A549 treated with AZD2906 at 1 μM for 4 hours (cell line): Measurements from ENCODE around the gene LCNL1. TPM values are rescaled to one million over a fixed set of nuclear protein-coding genes. Genes with fewer than 3 reads are reported as not detected.

ENCODE experiments used
- total RNA-seq: library from RNA; stranded (reverse); fragments of 200-300 nt; extraction: Qiagen RNA extraction; gene quantifications from 5 replicates; pipeline ENCODE4 v1.2.3, GENCODE V29; 2022

LCNL1 gene
- total RNA-seq: 0.07 to 0.24 TPM (median 0.18 TPM) in 5 replicates

GRCh38 chr9:136982232-136983051 is at the start of gene LCNL1:
TSS of gene LCNL1 (plus strand) at chr9:136982993. CDS start at chr9:136983587, 594 bp downstream.

GRCh38 chr9:136944519-136945332 is 38.1 kb upstream of the LCNL1 start, which contains the start of the genes C8G and FBXW5:
TSS of gene C8G (plus strand) at chr9:136945243. CDS start at chr9:136945321, 78 bp downstream.
TSS of gene FBXW5 (minus strand) at chr9:136944738. CDS start at chr9:136944083, 655 bp downstream.

GRCh38 chr9:136951541-136952320 is 31.1 kb upstream of the LCNL1 start, which contains the start of gene LCN12:
TSS of gene LCN12 (plus strand) at chr9:136952273. CDS start at chr9:136952328, 55 bp downstream.

GRCh38 chr9:136977223-136977622 is 5.6 kb upstream of the LCNL1 start, which contains the start of gene PTGDS:
TSS of gene PTGDS (plus strand) at chr9:136977504. CDS start at chr9:136977579, 75 bp downstream.

GRCh38 chr9:136991993-136992818 is 9.4 kb downstream of the LCNL1 start, which contains the start of gene PAXX:
TSS of gene PAXX (plus strand) at chr9:136992422. CDS start at chr9:136992444, 22 bp downstream.

GRCh38 chr9:136996361-136997292 is 13.8 kb downstream of the LCNL1 start, which contains the start of gene CLIC3:
TSS of gene CLIC3 (minus strand) at chr9:136996568. CDS start at chr9:136996543, 25 bp downstream.

GRCh38 chr9:137027369-137028262 is 44.8 kb downstream of the LCNL1 start, which contains the start of gene ABCA2:
TSS of gene ABCA2 (minus strand) at chr9:137028237. CDS start at chr9:137028140, 97 bp downstream.

GRCh38 chr9:137031904-137032640 is 49.3 kb downstream of the LCNL1 start, which contains the start of gene FUT7:
TSS of gene FUT7 (minus strand) at chr9:137032088. CDS start at chr9:137031991, 97 bp downstream.

Other genes with a start within 250 kb of the LCNL1 start
- gene LCN10, start 240.1 kb upstream of the LCNL1 start, total RNA-seq: 0.03 to 0.14 TPM in 2 of 5 replicates, not detected in the others
- not detected in 5 replicates for gene LCN6, start 234.5 kb upstream of the LCNL1 start, total RNA-seq
- gene LCN8, start 224.8 kb upstream of the LCNL1 start, total RNA-seq: not detected in 5 replicates
- 0.05 to 0.09 TPM (median 0.09 TPM) in 3 of 5 replicates, not detected in the others for gene LCN15, start 218.5 kb upstream of the LCNL1 start, total RNA-seq
- gene TMEM141, start 191.6 kb upstream of the LCNL1 start, total RNA-seq: 64.4 to 82.3 TPM (median 79.7 TPM) in 5 replicates
- gene CCDC183, start 186.7 kb upstream of the LCNL1 start, total RNA-seq: 0.19 to 0.38 TPM (median 0.28 TPM) in 5 replicates
- 63.0 to 83.9 TPM (median 80.3 TPM) in 5 replicates for gene RABL6, start 175.0 kb upstream of the LCNL1 start, total RNA-seq
- 3.7 to 4.5 TPM (median 4.1 TPM) in 5 replicates for gene AJM1, start 140.5 kb upstream of the LCNL1 start, total RNA-seq
- 250 to 343 TPM (median 299 TPM) in 5 replicates for gene PHPT1, start 133.6 kb upstream of the LCNL1 start, total RNA-seq
- gene MAMDC4, start 130.6 kb upstream of the LCNL1 start, total RNA-seq: 1.5 to 4.6 TPM (median 3.8 TPM) in 5 replicates
- gene EDF1, start 116.7 kb upstream of the LCNL1 start, total RNA-seq: 415 to 505 TPM (median 466 TPM) in 5 replicates
- 37.2 to 59.4 TPM (median 50.2 TPM) in 5 replicates for gene TRAF2, start 96.5 kb upstream of the LCNL1 start, total RNA-seq
- gene FBXW5, start 38.3 kb upstream of the LCNL1 start, total RNA-seq: 65.5 to 105 TPM (median 98.0 TPM) in 5 replicates
- gene C8G, start 37.8 kb upstream of the LCNL1 start, total RNA-seq: 0.87 to 1.4 TPM (median 1.3 TPM) in 5 replicates
- gene LCN12, start 30.7 kb upstream of the LCNL1 start, total RNA-seq: 0.58 to 2.4 TPM (median 1.5 TPM) in 5 replicates
- 0.47 to 1.4 TPM (median 0.62 TPM) in 5 replicates for gene PTGDS, start 5.5 kb upstream of the LCNL1 start, total RNA-seq
- gene PAXX, start 9.4 kb downstream of the LCNL1 start, total RNA-seq: 42.6 to 85.1 TPM (median 74.1 TPM) in 5 replicates
- gene CLIC3, start 13.6 kb downstream of the LCNL1 start, total RNA-seq: 3.2 to 7.2 TPM (median 5.6 TPM) in 5 replicates
- gene ABCA2, start 45.2 kb downstream of the LCNL1 start, total RNA-seq: 19.1 to 28.9 TPM (median 24.6 TPM) in 5 replicates
- 0.06 to 0.07 TPM (median 0.06 TPM) in 4 of 5 replicates, not detected in the other for gene FUT7, start 49.1 kb downstream of the LCNL1 start, total RNA-seq
- gene NPDC1, start 63.2 kb downstream of the LCNL1 start, total RNA-seq: 37.5 to 92.6 TPM (median 80.3 TPM) in 5 replicates
- gene ENTPD2, start 71.1 kb downstream of the LCNL1 start, total RNA-seq: 2.9 to 6.2 TPM (median 5.7 TPM) in 5 replicates
- 14.8 to 26.1 TPM (median 23.7 TPM) in 5 replicates for gene SAPCD2, start 87.6 kb downstream of the LCNL1 start, total RNA-seq
- gene UAP1L1, start 94.5 kb downstream of the LCNL1 start, total RNA-seq: 8.9 to 14.8 TPM (median 10.9 TPM) in 5 replicates
- 44.5 to 54.0 TPM (median 52.2 TPM) in 5 replicates for gene MAN1B1, start 104.0 kb downstream of the LCNL1 start, total RNA-seq
- 66.9 to 123 TPM (median 112 TPM) in 5 replicates for gene DPP7, start 131.7 kb downstream of the LCNL1 start, total RNA-seq
- gene GRIN1, start 156.2 kb downstream of the LCNL1 start, total RNA-seq: 0.11 to 0.91 TPM (median 0.63 TPM) in 5 replicates
- 0.39 to 1.9 TPM (median 1.2 TPM) in 5 replicates for gene LRRC26, start 187.1 kb downstream of the LCNL1 start, total RNA-seq
- gene TMEM210, start 189.1 kb downstream of the LCNL1 start, total RNA-seq: not detected in 5 replicates
- 21.8 to 36.5 TPM (median 33.4 TPM) in 5 replicates for gene ANAPC2, start 205.6 kb downstream of the LCNL1 start, total RNA-seq
- gene SSNA1, start 205.7 kb downstream of the LCNL1 start, total RNA-seq: 98.0 to 157 TPM (median 144 TPM) in 5 replicates
- 8.2 to 12.3 TPM (median 11.7 TPM) in 5 replicates for gene TPRN, start 217.7 kb downstream of the LCNL1 start, total RNA-seq
- 35.4 to 47.2 TPM (median 45.3 TPM) in 5 replicates for gene TMEM203, start 222.7 kb downstream of the LCNL1 start, total RNA-seq
- gene NDOR1, start 222.7 kb downstream of the LCNL1 start, total RNA-seq: 11.5 to 17.4 TPM (median 15.7 TPM) in 5 replicates
- 0.91 to 2.8 TPM (median 2.1 TPM) in 5 replicates for gene RNF208, start 239.2 kb downstream of the LCNL1 start, total RNA-seq
- gene CYSRT1, start 242.2 kb downstream of the LCNL1 start, total RNA-seq: 3.0 to 5.0 TPM (median 5.0 TPM) in 5 replicates
- 0.12 to 0.38 TPM (median 0.25 TPM) in 5 replicates for gene RNF224, start 244.5 kb downstream of the LCNL1 start, total RNA-seq
- 0.03 to 0.15 TPM (median 0.10 TPM) in 4 of 5 replicates, not detected in the other for gene SLC34A3, start 247.9 kb downstream of the LCNL1 start, total RNA-seq